Mucosa of stomach (tissue), 1 donor: Measurements from ENCODE around the gene MZB1.
"Not testable (repeated sequence)": the region's sequence is repeated elsewhere in the genome, so short reads cannot be mapped to it uniquely, and the experiment has no call there.

Experiments
- H3K27me3 ChIP-seq: one replicate; pipeline ENCODE4 v1.7.0; 2013; ENCODE audit warnings: mild to moderate bottlenecking, low read length; ENCODE audit not compliant: control insufficient read depth, insufficient read depth
- H3K36me3 ChIP-seq: one replicate; pipeline ENCODE4 v1.7.0; 2013; ENCODE audit warnings: low read length; ENCODE audit not compliant: control insufficient read depth, insufficient read depth
- H3K4me1 ChIP-seq: one replicate; pipeline ENCODE4 v1.7.0; 2013; ENCODE audit warnings: mild to moderate bottlenecking, low read length; ENCODE audit not compliant: control insufficient read depth, insufficient read depth
- H3K4me3 ChIP-seq: one replicate; pipeline ENCODE4 v1.7.0; 2013; ENCODE audit warnings: low read length
- H3K9ac ChIP-seq: one replicate; pipeline ENCODE4 v1.7.0; 2013; ENCODE audit warnings: mild to moderate bottlenecking, low read length, moderate library complexity
- H3K9me3 ChIP-seq: one replicate; pipeline ENCODE4 v1.7.0; 2013; ENCODE audit warnings: mild to moderate bottlenecking, low read length, moderate library complexity; ENCODE audit not compliant: control insufficient read depth
- donor health status: Pancreatic carcinoma.

MZB1 gene

GRCh38 chr5:139377226-139377625 lies 12.5 kb downstream of the MZB1 start:
- H3K4me3 ChIP-seq: no peak overlapping the region
- H3K27me3 ChIP-seq: no peaks in the 10 kb centered on the region
- H3K9me3 ChIP-seq: no peaks in the 10 kb centered on the region
- peaks cover 23% of the 10 kb centered on the region for H3K4me1 ChIP-seq
- no peak overlapping the region for H3K9ac ChIP-seq
- H3K36me3 ChIP-seq: no peaks in the 10 kb centered on the region

GRCh38 chr5:139376364-139376763 lies 13.3 kb downstream of the MZB1 start:
- Histone ChIP-seq H3K36me3 (no peaks in the 10 kb centered on the region), H3K9me3 (no peaks in the 10 kb centered on the region), H3K9ac (no peak overlapping the region), H3K27me3 (no peaks in the 10 kb centered on the region), H3K4me3 (no peak overlapping the region), H3K4me1 (peaks cover 23% of the 10 kb centered on the region)

GRCh38 chr5:139374909-139375308 lies 14.8 kb downstream of the MZB1 start:
- Histone ChIP-seq H3K4me3 (no peak overlapping the region), H3K9me3 (no peaks in the 10 kb centered on the region), H3K27me3 (no peaks in the 10 kb centered on the region), H3K36me3 (no peaks in the 10 kb centered on the region), H3K9ac (no peak overlapping the region), H3K4me1 (peaks cover 23% of the 10 kb centered on the region)

DNA sequence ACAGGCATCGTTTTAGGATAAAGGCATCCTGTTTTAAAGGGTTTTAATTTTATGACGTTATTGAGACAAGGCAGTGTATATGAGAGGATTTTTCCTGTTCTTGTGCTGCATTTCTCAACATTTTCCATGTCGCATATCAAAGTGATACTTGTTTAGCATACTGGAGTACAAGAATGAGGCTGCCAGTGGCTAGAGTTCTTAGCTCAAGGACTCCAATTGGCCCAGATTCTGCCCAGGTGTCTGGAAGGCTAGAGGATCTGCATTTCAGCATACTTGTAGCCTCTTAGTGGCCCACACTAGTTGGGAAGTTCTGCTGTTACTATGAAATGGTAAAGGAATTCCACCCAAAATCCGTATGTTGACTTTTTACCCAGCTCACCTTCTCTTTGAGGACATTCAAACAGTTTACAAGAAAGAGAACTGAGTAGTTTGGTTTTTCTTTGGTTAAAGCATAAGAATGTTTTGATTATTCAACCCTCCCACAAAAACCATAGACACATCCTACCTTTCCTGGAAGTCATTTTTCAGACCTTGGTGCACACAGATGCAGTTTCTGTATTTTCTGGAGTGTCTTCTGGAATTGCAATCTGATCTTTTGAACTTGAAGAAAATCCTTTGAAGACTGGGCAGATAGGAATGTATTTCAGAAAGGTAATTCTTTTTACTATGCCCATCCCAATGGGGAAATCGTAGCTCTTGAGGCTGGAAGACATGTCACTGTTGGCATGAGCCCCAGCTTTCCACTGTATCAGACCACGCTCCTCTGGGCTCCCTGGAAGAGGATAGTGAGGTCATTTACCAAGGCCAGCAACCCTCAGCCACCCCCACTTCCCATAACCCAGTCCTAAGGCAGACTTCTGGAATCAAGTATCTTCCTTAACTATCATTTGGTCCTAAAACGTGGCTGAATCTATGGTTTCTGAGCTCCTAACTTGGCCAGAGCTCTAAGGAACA lies 18.0 kb downstream of the MZB1 start:
- no peaks in the 10 kb centered on the region for H3K9me3 ChIP-seq
- peaks cover 10% of the 10 kb centered on the region for H3K4me1 ChIP-seq
- H3K36me3 ChIP-seq: no peaks in the 10 kb centered on the region
- H3K9ac ChIP-seq: no peak overlapping the region
- no peaks in the 10 kb centered on the region for H3K27me3 ChIP-seq
- no peak overlapping the region for H3K4me3 ChIP-seq

DNA sequence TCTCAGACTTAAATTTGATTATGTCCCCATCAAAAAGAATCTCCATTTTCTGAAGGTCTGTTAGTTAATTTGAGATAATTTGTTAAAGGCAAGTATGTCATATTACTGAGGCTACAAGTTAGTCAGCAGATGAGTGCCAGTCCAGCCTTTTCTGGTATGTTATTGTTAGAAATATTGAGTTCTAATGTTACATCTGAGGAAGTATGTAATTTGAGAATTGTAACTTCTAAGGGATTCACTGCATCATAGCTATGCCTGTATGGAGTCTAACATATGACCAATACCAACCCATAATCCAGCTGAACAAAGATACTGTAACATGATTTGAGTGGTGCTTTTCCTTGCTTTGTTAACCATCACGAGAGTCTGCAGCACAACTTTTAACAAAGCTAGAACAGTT lies 20.5 kb downstream of the MZB1 start:
- Histone ChIP-seq H3K27me3 (no peaks in the 10 kb centered on the region), H3K4me3 (no peak overlapping the region), H3K9me3 (no peaks in the 10 kb centered on the region), H3K36me3 (peaks cover under 1% of the 10 kb centered on the region), H3K4me1 (peaks cover 10% of the 10 kb centered on the region), H3K9ac (no peak overlapping the region)

DNA sequence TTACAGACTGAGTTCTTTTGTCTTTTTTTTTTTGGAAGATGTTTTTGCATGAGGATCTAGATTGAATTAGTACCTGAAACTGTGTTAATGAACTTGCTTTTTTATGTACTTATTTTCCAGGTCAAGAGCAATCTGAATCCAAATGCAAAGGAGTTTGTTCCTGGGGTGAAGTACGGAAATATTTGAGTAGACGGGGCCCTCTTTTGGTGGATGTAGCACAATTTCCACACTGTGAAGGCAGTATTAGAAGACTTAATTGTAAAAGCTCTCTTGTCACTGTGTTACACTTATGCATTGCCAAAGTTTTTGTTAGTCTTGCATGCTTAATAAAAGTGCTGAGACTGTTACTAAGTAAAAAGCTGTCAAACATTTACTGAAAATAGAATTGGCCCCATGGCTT lies 21.1 kb downstream of the MZB1 start:
- Histone ChIP-seq H3K4me3 (no peak overlapping the region), H3K4me1 (peaks cover 6% of the 10 kb centered on the region), H3K9ac (no peak overlapping the region), H3K9me3 (no peaks in the 10 kb centered on the region), H3K36me3 (peaks cover 6% of the 10 kb centered on the region), H3K27me3 (no peaks in the 10 kb centered on the region)

- peaks cover 8% of the 10 kb centered on the region for H3K36me3 ChIP-seq
Measured at GRCh38 chr5:139364466-139364865, 25.2 kb downstream of the MZB1 start.

DNA sequence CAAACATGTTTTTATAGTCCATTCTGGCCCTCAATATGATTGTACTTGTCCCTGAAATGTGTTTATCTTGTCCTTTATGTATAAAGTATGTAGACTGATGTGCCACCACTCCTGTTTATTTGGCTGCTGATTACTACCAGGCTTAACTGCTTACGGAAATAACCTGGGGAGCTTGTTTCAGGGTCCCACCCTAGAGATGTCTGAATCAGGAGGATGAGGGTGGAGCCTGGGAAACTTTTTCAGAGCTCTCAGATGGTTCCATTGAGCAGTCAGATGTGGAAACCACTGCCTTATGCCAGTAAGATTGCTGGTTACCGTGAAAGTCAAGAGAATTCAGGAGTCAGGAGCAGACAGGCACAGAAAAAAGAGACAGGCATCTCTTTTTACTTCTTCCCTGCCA lies 25.8 kb downstream of the MZB1 start:
- Histone ChIP-seq H3K36me3 (peaks cover 8% of the 10 kb centered on the region), H3K4me3 (no peak overlapping the region)

More at GRCh38 chr5:139364466-139364865, 25.2 kb downstream of the MZB1 start:
- no peaks in the 10 kb centered on the region for H3K27me3 ChIP-seq
- no peaks in the 10 kb centered on the region for H3K9me3 ChIP-seq
- H3K4me1 ChIP-seq: no peaks in the 10 kb centered on the region
- H3K9ac ChIP-seq: no peak overlapping the region
- no peak overlapping the region for H3K4me3 ChIP-seq

DNA sequence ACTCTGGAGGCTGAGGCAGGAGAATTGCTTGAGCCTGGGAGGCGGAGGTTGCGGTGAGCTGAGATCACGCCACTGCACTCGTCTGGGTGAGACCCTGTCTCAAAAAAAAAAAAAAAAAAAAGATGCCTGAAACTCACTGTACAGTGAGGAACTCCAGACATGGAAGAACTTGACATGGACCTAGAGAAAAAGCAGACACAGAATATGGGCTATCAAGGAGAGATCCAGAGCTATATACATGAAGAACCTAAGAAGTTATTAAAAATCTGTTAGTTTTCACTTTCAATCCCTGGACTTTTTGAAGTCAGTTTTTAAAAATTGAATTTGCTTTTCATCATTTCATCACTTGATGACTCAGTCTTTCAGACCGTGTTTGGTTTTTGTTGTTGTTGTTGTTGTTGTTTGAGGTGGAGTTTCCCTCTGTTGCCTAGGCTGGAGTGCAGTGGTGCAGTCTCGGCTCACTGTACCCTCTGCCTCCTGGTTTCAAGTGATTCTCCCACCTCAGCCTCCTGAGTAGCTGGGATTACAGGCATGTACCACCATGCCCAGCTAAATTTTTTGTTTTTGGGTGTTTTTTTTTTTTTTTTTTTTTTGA lies 27.8 kb downstream of the MZB1 start:
- Histone ChIP-seq H3K4me1 (no peaks in the 10 kb centered on the region), H3K9me3 (no peaks in the 10 kb centered on the region), H3K4me3 (no peak overlapping the region), H3K27me3 (no peaks in the 10 kb centered on the region), H3K36me3 (peaks cover 8% of the 10 kb centered on the region), H3K9ac (no peak overlapping the region)

More for the DNA sequence above, 25.8 kb downstream of the MZB1 start:
- no peaks in the 10 kb centered on the region for H3K4me1 ChIP-seq
- no peaks in the 10 kb centered on the region for H3K27me3 ChIP-seq
- H3K9me3 ChIP-seq: no peaks in the 10 kb centered on the region
- no peak overlapping the region for H3K9ac ChIP-seq

DNA sequence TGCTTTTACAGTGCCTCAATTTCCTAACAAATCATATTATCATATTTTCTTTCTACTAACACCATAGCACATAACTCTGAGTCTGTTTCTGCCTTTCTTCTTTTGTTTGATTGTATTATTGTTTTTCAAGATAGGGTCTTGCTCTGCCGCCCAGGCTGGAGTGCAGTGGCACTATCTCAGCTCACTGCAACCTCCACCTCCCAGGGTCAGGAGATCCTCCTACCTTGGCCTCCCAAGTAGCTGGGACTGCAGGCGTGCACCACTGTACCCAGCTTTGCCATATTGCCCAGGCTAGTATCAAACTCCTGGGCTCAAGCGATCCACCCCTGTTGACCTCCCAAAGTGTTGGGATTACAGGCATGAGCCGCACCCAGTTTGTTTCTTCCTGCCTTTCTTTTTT lies 29.3 kb downstream of the MZB1 start:
- Histone ChIP-seq H3K4me3 (no peak overlapping the region), H3K4me1 (no peaks in the 10 kb centered on the region), H3K27me3 (no peaks in the 10 kb centered on the region), H3K9me3 (no peaks in the 10 kb centered on the region), H3K36me3 (peaks cover 8% of the 10 kb centered on the region), H3K9ac (no peak overlapping the region)

DNA sequence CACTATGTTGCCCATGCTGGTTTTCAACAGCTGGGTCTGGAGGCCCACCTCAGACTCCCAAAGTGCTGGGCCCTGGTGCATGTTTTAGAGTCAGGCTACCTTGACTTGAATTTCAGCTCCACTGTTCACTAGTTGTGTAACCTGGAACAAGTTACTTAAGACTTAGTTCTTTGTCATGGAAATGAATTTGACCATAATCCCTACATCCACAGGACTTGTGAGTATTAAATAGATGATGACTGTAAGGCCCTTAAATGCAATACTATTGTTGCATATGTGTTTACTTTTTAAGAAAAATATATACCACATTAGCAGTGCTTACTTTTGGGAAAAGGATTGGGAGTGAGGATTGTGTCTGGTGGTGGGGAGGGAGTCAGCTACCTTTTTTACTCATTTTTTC lies 31.6 kb downstream of the MZB1 start:
- Histone ChIP-seq H3K4me3 (no peak overlapping the region), H3K27me3 (no peaks in the 10 kb centered on the region), H3K9me3 (no peaks in the 10 kb centered on the region), H3K36me3 (no peaks in the 10 kb centered on the region), H3K4me1 (no peaks in the 10 kb centered on the region), H3K9ac (no peak overlapping the region)

DNA sequence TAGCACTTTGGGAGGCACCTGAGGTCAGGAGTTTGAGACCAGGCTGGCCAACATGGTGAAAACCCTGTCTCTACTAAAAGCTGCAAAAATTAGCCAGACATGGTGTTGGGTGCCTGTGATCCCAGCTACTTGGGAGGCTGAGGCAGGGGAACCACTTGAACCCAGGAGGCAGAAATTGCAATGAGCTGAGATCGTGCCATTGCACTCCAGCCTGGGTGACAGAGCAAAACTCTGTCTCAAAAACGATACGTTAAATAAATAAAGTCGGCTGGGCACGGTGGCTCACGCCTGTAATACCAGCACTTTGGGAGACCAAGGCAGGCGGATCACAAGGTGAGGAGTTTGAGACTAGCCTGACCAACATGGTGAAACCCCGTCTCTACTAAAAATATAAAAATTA lies 33.8 kb downstream of the MZB1 start:
- not testable (repeated sequence) for H3K4me1 ChIP-seq, H3K9me3 ChIP-seq, H3K36me3 ChIP-seq, H3K4me3 ChIP-seq, H3K9ac ChIP-seq, H3K27me3 ChIP-seq
